ENCODE data around the gene LIPJ.

Gene LIPJ

GRCh38 chr10:88586462-88586861 is at the start of gene LIPJ:
Gene LIPJ (plus strand): TSS chr10:88586762. CDS start chr10:88590688, 3,926 bp downstream.
- H3K4me1 Mint-ChIP-seq (ENCODE audit: low read depth), result peaks cover 13% of the 10 kb centered on the region
- H3K27ac Mint-ChIP-seq, result no peak within 1 kb of the TSS
- no peak within 1 kb of the TSS for H3K4me3 Mint-ChIP-seq

GRCh38 chr10:88537322-88537721 is 49.2 kb upstream of the LIPJ start:
- H3K36me3 Mint-ChIP-seq (ENCODE audit: low read depth), result no peaks in the 10 kb centered on the region
- no peak overlapping the region for H3K4me3 Mint-ChIP-seq
- H3K27me3 Mint-ChIP-seq, result no peaks in the 10 kb centered on the region
- H3K27ac Mint-ChIP-seq, result no peak overlapping the region
- no peaks in the 10 kb centered on the region for H3K4me1 Mint-ChIP-seq (ENCODE audit: low read depth)
- H3K9me3 Mint-ChIP-seq, result no peaks in the 10 kb centered on the region

More at GRCh38 chr10:88586462-88586861, at the start of gene LIPJ:
- H3K36me3 Mint-ChIP-seq (ENCODE audit: low read depth), result no peaks in the 10 kb centered on the region
- peaks cover 4% of the 10 kb centered on the region for H3K9me3 Mint-ChIP-seq
- H3K27me3 Mint-ChIP-seq, result peaks cover 3% of the 10 kb centered on the region

- Mint-ChIP-seq H3K9me3 (no peaks in the 10 kb centered on the region), H3K4me3 (no peak overlapping the region), H3K36me3 (ENCODE audit: low read depth) (no peaks in the 10 kb centered on the region), H3K27ac (no peak overlapping the region), H3K27me3 (no peaks in the 10 kb centered on the region), H3K4me1 (ENCODE audit: low read depth) (no peaks in the 10 kb centered on the region)
These were observed 48.5 kb upstream of the LIPJ start for GRCh38 chr10:88538048-88538447.

- Mint-ChIP-seq H3K9me3 (no peaks in the 10 kb centered on the region), H3K4me1 (ENCODE audit: low read depth) (no peaks in the 10 kb centered on the region), H3K36me3 (ENCODE audit: low read depth) (no peaks in the 10 kb centered on the region), H3K4me3 (no peak overlapping the region), H3K27me3 (no peaks in the 10 kb centered on the region), H3K27ac (no peak overlapping the region)
These were observed 46.2 kb upstream of the LIPJ start for GRCh38 chr10:88540351-88540750.

GRCh38 chr10:88541116-88541626 is 45.4 kb upstream of the LIPJ start:
- no peaks in the 10 kb centered on the region for H3K36me3 Mint-ChIP-seq (ENCODE audit: low read depth)

GRCh38 chr10:88542522-88542921 is 44.0 kb upstream of the LIPJ start:
- Mint-ChIP-seq H3K9me3 (no peaks in the 10 kb centered on the region), H3K36me3 (ENCODE audit: low read depth) (no peaks in the 10 kb centered on the region), H3K27me3 (no peaks in the 10 kb centered on the region), H3K27ac (no peak overlapping the region), H3K4me1 (ENCODE audit: low read depth) (no peaks in the 10 kb centered on the region), H3K4me3 (no peak overlapping the region)

More at GRCh38 chr10:88541116-88541626, 45.4 kb upstream of the LIPJ start:
- Mint-ChIP-seq H3K4me3 (no peak overlapping the region), H3K9me3 (no peaks in the 10 kb centered on the region), H3K27ac (no peak overlapping the region), H3K4me1 (ENCODE audit: low read depth) (no peaks in the 10 kb centered on the region), H3K27me3 (no peaks in the 10 kb centered on the region)

- no peak overlapping the region for H3K4me3 Mint-ChIP-seq
- no peaks in the 10 kb centered on the region for H3K27me3 Mint-ChIP-seq
- H3K36me3 Mint-ChIP-seq (ENCODE audit: low read depth), result no peaks in the 10 kb centered on the region
- H3K9me3 Mint-ChIP-seq, result no peaks in the 10 kb centered on the region
- H3K4me1 Mint-ChIP-seq (ENCODE audit: low read depth), result no peaks in the 10 kb centered on the region
- H3K27ac Mint-ChIP-seq, result no peak overlapping the region
These were observed 42.3 kb upstream of the LIPJ start for GRCh38 chr10:88544140-88544870.

- Mint-ChIP-seq H3K36me3 (ENCODE audit: low read depth) (no peaks in the 10 kb centered on the region), H3K27me3 (no peaks in the 10 kb centered on the region), H3K4me3 (no peak overlapping the region), H3K27ac (no peak overlapping the region), H3K4me1 (ENCODE audit: low read depth) (no peaks in the 10 kb centered on the region), H3K9me3 (no peaks in the 10 kb centered on the region)
These were observed 41.2 kb upstream of the LIPJ start for GRCh38 chr10:88545359-88545758.

- Mint-ChIP-seq H3K4me1 (ENCODE audit: low read depth) (no peaks in the 10 kb centered on the region), H3K4me3 (no peak overlapping the region), H3K9me3 (no peaks in the 10 kb centered on the region), H3K36me3 (ENCODE audit: low read depth) (no peaks in the 10 kb centered on the region), H3K27me3 (no peaks in the 10 kb centered on the region), H3K27ac (no peak overlapping the region)
These were observed 40.1 kb upstream of the LIPJ start for GRCh38 chr10:88546497-88546896.

- Mint-ChIP-seq H3K27me3 (no peaks in the 10 kb centered on the region), H3K36me3 (ENCODE audit: low read depth) (no peaks in the 10 kb centered on the region), H3K9me3 (no peaks in the 10 kb centered on the region), H3K27ac (no peak overlapping the region), H3K4me3 (no peak overlapping the region), H3K4me1 (ENCODE audit: low read depth) (no peaks in the 10 kb centered on the region)
These were observed 35.3 kb upstream of the LIPJ start for GRCh38 chr10:88551246-88551645.

- no peaks in the 10 kb centered on the region for H3K27me3 Mint-ChIP-seq
- H3K4me1 Mint-ChIP-seq (ENCODE audit: low read depth), result no peaks in the 10 kb centered on the region
- H3K36me3 Mint-ChIP-seq (ENCODE audit: low read depth), result no peaks in the 10 kb centered on the region
- H3K4me3 Mint-ChIP-seq, result no peak overlapping the region
- no peak overlapping the region for H3K27ac Mint-ChIP-seq
- no peaks in the 10 kb centered on the region for H3K9me3 Mint-ChIP-seq
These were observed 33.3 kb upstream of the LIPJ start for GRCh38 chr10:88553116-88553752.

GRCh38 chr10:88555190-88555908 is 31.2 kb upstream of the LIPJ start:
- no peak overlapping the region for H3K4me3 Mint-ChIP-seq
- H3K27me3 Mint-ChIP-seq, result no peaks in the 10 kb centered on the region
- no peaks in the 10 kb centered on the region for H3K9me3 Mint-ChIP-seq
- no peak overlapping the region for H3K27ac Mint-ChIP-seq
- no peaks in the 10 kb centered on the region for H3K4me1 Mint-ChIP-seq (ENCODE audit: low read depth)
- no peaks in the 10 kb centered on the region for H3K36me3 Mint-ChIP-seq (ENCODE audit: low read depth)

- Mint-ChIP-seq H3K4me1 (ENCODE audit: low read depth) (no peaks in the 10 kb centered on the region), H3K4me3 (no peak overlapping the region), H3K27ac (no peak overlapping the region), H3K9me3 (no peaks in the 10 kb centered on the region), H3K36me3 (ENCODE audit: low read depth) (no peaks in the 10 kb centered on the region), H3K27me3 (no peaks in the 10 kb centered on the region)
These were observed 29.3 kb upstream of the LIPJ start for GRCh38 chr10:88557256-88557655.

GRCh38 chr10:88557658-88558057 is 28.9 kb upstream of the LIPJ start:
- H3K36me3 Mint-ChIP-seq (ENCODE audit: low read depth), result no peaks in the 10 kb centered on the region
- H3K27ac Mint-ChIP-seq, result no peak overlapping the region
- H3K4me3 Mint-ChIP-seq, result no peak overlapping the region
- no peaks in the 10 kb centered on the region for H3K27me3 Mint-ChIP-seq
- H3K4me1 Mint-ChIP-seq (ENCODE audit: low read depth), result no peaks in the 10 kb centered on the region
- H3K9me3 Mint-ChIP-seq, result no peaks in the 10 kb centered on the region

GRCh38 chr10:88562152-88562551 is 24.4 kb upstream of the LIPJ start:
- Mint-ChIP-seq H3K36me3 (ENCODE audit: low read depth) (no peaks in the 10 kb centered on the region), H3K4me1 (ENCODE audit: low read depth) (no peaks in the 10 kb centered on the region), H3K27ac (no peak overlapping the region), H3K4me3 (no peak overlapping the region), H3K9me3 (no peaks in the 10 kb centered on the region), H3K27me3 (no peaks in the 10 kb centered on the region)

All from stimulated activated naive CD8-positive, alpha-beta T cell treated with anti-CD3 and anti-CD28 coated beads, Interleukin-15, Interleukin-2, amounts not matched to agents 100 ng/mL and 50 ng/mL, for 24 hours (primary cell).